ENCODE measurements around the gene FBLN2.

The FBLN2 gene

DNA sequence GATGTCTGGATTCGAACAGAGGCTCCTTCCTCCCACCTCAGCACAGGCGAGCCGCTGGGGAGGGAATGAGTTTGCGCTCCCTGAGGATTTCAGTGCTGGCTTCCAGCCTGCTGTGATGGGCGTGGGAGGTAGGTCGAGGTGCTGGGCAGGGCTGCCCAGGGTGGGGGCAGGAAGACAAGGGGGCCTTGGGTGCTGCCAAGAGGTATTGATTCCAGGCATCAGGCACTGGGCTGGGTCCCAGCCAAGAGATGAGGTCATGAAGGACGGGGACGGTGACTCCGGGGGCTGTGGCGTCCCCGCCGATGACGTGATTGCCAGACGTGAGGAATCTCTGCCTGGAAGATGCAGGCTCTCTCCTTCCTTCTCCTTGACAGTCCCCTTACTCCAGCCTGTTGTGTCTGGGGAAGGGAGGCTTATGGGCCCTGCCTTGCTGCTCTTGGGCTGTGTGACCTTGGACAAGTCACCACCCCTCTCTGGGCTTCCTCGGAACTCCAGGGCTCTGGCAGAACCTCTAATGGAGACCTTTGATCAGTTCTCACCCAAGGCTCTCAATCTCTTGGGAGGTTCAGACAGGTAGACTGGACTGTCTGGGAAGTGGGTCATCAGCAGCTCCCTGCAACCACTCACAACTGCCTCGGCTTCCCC is 116.8 kb downstream of the FBLN2 start:
- no peak for DNase-seq (ENCODE audit: low read depth)

DNA sequence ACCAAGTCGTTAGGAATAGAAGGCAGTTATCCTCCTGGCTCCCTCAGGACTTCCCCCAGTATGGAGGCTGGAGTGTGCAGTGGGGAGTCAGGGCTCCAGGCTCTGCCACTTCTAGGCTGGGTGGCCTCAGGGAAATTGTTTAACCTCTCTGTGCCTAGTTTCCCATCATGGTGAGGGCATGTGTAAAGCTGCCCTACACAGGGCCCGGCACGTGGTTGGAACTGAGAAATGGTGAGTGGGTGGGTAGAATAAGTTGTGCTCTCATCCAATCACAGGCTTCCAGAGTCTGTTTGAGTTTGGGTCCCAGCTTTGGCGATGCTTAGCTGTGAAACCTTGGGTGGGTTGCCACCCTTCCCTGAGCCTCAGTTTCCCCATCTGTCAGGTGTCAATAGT is 117.3 kb downstream of the FBLN2 start:
- no peak for DNase-seq (ENCODE audit: low read depth)

DNA sequence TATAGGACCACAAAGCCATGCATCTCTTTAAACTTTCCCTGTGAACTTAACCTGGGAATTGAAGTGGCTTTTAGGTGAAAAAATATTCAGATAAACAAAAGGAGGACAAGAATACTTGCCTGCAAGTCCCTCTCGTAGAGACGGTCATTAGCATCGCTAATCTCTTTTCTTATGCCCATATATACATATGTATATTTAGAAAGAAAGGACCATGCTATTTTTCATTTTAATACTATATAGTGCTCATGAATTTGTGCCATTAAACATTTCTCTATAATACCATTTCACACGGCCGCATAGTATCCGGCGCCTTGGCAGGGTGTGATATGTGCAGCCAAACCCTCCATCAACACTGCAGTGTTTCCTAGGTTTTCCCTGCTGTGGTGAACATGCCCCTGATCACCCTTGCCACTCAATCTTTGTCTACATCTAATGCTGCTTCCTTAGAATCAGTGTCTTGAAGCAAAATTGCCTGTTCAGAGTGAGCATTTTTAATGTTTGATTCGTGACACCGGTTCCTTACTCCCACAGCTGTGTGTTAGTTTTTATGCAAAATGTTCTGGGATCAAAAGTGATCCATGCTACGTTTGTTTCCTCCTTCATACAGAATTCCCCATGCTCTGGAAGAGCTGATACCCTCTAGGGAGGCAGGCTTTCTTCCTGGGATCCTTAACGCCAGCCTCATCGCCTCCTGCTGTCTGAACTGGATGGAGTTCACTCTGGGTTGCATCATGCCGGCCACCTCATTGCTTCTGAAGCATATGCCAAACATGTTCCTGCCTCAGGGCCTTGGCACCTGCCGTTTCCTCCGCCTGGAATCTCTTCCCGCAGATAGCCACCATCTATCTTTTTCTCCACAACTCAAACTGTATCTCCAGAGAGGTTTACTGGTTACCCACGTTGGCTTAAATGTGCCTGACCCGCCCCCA is 118.1 kb downstream of the FBLN2 start:
- DNase-seq (ENCODE audit: low read depth): no peak

DNA sequence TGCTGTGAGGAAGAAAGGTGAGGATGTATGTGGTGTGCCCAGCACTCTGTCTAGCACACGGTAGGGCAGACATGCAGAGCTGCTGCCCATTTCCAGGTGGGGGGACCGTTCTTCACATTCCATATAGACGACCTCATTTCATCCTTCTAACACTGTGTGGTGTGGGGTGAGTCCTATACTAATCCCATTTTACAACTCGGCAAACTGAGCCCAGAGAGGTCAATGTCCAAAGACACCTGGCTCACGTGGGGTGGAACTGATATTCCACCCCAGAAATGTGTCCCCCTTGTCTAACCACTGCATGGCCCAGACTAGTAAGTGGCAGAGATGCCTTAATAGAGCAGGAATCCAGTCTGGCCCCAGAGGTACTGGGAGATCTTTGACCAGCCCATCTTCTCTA is 119.2 kb downstream of the FBLN2 start:
- no peak for DNase-seq (ENCODE audit: low read depth)

DNA sequence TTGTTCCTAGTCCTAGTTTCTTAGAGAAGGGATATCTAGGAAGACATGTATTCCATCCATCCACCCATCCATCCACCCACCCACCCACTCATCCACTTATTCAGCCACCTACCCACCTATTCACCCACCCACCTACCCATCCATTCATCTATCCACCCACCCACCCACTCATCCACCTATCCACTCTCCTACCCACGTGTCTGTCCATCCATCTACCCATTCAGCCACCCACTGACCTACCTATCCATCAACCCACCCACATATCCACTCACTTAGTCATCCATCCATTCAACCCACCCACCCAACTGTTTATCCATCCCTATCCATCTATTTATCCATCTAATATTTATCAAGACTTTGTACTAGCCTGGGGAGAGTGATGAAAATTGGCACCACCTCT is 120.5 kb downstream of the FBLN2 start:
- DNase-seq (ENCODE audit: low read depth): no peak

DNA sequence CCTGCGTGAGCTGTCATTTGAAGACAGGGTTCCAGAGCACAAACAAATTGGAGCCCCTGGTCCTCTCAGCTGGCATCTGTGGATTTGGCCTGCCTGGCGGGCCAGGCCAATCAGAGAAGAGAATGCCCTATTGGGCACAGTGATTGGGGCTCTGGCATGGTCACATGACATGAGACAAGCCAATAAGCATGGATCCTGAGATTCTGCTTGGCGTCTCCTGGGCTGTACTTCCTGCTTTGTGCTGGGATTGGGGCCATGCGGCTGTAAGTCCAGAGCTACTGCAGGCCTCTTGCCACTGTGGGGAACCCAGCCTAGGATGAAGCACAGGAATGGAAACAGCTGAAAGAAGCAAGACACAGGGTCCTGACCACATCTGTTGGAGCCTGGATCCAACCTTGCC is 121.4 kb downstream of the FBLN2 start:
- DNase-seq (ENCODE audit: low read depth): no peak

DNA sequence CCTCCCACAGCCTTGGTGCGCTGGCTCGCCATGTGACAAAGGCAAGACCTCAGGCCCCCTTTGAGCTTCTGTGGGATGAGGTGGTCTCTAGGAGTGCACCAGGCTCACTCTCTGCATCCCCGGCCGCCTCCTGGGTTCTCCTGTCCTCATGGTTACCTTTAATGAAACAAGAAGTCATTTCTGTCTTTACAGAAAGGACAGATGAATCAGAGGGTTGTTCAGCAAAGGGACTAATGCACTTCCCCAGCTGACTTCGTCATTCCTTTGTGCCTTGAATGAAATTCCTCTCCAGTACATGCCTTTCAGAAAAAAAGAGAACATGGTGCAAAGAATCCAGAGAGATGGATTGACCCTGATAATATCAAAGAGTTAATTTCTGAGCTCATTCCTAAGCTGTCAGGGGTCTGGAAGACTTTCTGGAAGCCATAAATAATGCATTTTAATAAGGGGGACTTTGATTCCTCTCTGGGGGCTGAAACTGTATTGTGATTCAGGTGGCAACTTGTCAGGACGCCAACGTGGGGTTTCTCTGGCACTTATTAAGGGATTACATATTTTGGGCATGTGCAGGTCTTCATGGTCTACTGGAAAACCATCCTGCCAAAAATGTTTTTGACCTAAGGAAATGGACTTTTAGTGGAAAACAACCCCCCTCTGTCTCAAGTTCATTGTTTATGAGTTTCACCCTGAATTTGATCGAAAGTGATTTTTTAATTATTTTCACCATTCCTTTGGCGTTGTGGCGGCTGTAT is 122.7 kb downstream of the FBLN2 start:
- DNase-seq (ENCODE audit: low read depth): no peak

DNA sequence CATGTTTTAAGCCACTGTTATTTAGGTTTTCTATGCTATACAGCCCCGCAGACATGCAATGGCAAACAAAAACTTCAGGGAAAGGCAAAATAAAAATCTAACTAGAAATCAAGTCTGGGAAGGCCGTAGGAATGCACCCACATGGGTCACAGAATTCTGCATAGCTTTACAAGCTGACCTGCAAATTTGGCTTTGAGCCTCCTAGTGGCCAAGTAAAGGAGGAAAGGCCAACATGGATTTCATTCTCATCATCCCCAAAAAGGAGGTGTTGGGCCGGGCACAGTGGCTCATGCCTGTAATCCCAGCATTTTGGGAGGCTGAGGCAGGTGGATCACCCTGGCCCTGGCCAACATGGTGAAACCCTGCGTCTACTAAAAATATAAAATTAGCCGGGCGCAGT is 124.3 kb downstream of the FBLN2 start:
- DNase-seq (ENCODE audit: low read depth): no peak

DNA sequence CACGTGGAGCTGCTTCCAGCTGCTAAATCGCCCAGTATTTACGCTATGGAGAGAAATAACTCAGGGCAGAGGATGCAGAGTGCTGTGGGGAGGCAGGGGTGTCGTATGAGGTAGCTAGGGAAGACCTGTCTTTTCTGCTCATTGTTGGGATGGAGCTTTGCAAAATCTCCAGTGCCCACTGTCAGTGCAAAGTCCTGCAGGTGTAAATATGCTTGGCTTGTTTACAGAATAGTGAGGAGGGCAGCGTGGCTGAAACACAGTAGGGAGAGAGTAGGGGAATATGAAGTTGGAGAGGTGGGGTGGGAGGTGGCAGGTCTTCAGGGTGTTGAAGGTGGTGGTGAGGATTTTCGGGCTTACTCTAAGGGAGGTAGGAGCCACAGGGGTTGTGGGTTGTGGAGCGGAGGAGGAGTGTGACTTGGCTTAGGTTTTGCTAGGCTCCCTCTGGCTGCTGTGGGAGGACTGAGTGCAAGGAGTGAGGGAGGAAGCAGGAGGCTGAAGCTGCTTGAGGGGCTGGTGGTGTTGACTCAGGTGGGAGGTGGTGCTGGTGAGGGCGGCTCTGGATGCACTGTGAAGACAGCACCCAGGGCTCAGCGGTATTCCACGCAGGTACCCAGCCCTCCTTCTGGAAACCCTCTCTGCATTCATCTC is 125.7 kb downstream of the FBLN2 start:
- no peak for DNase-seq (ENCODE audit: low read depth)

DNA sequence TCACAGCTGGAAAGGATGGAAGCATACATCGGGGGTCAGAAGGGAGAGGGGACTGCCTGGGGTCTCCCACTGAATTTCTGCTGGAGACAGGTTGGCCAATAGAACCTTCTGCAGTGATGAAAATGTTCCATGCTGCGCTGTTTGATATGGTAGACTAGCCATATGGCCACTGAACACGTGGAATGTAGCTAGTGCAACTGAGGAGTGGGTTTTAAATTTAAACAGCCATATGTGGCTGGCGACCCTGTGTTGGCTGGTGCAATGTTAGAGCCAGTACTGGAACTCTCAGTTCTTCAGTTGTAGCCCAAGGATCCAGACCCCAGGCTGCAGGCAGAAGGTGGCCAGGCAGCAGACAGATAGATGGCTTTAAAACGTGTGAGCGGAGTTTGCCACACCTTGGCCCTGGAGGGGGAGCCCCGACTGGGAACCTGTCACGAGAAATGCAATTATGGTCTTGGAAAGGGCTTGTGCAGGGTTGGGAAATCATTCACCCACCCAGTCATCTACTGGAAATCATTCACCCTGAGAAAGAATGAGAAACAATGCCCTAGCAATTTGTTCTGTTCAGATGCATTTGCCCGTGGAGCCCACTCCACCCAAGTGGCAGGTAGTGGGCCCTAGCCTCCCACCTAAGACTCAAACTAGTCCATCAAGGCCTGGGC is 127.6 kb downstream of the FBLN2 start:
- no peak for DNase-seq (ENCODE audit: low read depth)

DNA sequence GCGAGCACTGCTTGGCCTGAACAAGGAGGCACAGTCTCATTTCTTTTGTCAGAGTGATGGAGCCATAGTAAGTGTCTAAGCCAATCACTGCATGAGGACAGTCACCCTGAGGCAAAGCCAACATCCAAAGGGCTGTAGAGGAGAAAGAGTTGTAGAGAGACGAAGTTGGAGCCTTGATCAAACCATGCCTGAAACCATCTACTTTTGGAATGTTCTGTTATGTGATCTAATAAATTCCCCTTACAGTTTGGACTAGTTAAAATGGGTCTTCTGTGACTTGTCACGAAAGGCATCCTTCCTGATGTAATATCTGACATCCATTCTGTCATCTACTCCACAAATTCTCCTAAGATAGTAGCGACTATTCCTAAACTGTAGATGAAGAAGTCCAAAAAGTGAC is 128.3 kb downstream of the FBLN2 start:
- no peak for DNase-seq (ENCODE audit: low read depth)

DNA sequence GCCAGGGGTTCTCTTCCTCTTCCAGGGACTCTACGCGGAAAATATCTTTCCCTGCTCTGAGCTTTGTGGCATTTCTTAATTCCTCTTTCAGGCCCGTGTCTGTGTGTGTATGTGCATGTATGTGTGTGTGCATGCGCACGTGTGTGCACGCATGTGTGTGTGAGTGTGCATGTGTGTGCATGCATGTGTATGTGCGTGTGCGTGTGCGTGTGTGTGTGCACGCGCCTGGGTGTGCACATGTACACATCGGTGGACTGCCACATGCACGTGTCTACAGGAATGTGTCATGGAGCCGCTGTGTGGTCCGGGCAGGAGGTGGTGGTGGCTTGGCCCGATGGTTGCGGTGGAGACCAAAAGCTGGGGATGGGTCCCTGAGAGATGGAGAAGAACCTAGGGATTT is 133.0 kb downstream of the FBLN2 start:
- no peak for DNase-seq (ENCODE audit: low read depth)

DNA sequence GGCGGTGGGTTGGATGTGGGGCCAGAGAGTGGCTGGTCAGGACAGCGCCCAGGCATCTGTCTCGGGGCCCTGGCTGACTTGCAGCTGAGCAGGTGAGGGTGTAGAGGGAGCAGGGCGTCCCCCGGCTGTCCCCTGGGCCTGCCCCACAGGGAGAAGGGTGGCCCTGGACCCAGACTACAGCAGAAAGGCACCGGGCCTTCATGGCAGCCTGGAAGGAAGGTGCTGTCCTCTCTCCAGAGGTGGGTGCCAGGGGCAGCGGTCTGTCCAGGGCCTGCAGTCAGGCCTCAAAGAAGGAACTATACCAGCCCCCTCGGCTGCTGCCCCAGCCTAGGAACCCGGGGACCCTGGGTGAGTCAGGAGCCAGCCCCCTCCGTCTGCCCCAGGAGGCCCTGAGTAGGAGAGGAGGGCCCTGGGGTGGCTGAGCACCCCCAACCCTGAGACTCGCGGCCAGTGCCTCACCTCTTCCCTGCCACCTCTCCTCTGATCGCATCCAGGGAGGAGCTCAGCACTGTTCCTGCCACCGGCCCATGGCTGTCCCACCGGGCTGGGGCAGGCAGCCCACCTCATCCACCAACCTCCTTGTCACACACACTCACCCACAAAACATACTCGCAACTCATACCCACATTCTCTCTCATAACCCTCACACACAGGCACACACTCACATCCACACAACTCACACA is 133.5 kb downstream of the FBLN2 start:
- DNase-seq (ENCODE audit: low read depth): no peak

DNA sequence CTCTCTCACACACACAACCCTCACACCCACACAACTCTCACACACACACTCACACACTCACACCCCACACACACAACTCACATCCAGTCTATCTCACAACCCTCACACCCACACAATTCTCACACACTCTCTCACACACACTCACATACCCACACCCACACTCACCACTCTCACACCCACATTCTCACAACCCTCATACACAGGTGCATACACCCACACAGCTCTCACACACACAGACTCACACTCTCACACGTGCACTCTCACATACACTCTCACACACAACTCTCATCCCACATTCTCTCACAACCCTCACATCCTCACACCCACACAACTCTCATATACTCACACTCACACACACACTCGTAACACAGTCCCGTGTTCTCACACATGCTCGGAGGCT is 134.4 kb downstream of the FBLN2 start:
- no peak for DNase-seq (ENCODE audit: low read depth)

DNA sequence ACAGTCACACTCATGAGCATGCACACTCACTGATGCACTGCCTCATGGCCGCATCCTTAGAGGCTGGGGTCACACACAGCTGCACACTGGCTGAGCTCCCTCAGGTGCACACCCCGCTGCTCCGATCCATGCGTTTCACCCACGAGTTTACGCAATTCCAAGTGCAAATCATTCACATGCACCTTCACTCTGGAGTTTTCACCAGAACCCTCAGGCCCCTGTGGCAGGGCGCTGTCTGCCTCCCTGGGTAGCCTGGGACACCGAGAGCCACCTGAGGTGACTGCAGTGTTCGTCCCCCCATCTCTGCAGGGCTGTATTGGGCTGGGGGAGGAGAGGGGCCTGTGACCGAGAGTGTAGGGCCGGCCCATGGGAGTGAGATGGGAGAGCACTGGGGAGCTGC is 134.8 kb downstream of the FBLN2 start:
- DNase-seq (ENCODE audit: low read depth): no peak

DNA sequence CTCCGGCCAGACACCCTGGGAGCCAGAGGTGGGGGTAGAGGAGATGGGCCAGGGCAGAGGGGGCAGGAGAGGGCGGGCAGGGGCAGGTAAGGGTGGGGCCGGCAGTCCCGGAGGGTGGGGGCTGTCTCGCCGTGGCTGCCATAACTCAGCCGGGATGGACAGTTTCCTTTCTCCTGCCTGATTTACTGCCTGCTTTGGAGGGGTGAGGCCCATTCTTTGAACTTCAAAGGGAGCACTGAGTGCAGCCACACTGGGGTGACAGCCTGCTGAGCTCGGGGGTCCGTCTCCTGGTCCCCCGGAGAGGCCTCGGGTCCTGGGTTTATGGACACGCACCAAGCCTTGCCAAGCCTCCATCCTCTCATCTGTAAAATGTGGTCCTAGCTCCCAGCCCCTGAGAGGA is 135.4 kb downstream of the FBLN2 start:
- no peak for DNase-seq (ENCODE audit: low read depth)

DNA sequence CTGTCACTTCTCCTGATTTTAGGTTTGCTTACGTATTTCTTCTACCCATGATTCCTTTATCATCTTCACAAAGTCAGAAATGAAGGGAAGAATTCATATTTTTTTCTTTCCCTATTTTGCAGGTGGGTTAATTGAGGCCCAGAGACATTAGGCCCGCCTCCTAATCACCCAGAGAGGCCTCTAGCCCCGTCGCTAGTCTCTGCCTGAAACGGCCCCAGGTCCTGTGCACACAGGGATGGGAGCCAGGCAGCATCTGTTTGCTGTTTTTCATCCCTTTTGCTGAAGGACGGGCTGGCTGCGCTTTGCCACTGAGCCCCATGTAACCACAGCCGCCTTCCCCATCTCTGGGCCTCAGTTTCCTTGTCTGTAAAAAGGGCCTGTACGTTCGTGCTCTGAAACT is 135.9 kb downstream of the FBLN2 start:
- DNase-seq (ENCODE audit: low read depth): no peak

DNA sequence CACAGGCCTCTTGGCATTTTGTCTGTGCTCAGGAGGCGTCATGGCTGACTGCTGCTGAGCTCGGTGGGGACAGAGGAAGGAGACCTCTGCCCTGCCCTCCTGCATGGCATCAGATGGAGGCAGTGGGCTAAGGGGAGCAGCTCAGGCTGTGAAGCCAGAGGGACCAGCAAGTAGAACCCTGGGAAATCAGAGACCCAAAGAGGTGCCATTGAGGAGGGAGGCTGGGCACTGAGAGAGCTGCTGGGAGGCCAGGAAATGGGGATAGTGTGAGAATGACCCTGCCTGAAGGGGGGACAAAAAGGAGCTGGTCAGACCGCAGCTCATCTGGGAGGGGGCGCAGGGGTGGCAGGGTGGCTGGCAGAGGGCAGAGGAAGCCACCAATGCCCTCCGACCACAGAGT is 136.8 kb downstream of the FBLN2 start:
- no peak for DNase-seq (ENCODE audit: low read depth)

DNA sequence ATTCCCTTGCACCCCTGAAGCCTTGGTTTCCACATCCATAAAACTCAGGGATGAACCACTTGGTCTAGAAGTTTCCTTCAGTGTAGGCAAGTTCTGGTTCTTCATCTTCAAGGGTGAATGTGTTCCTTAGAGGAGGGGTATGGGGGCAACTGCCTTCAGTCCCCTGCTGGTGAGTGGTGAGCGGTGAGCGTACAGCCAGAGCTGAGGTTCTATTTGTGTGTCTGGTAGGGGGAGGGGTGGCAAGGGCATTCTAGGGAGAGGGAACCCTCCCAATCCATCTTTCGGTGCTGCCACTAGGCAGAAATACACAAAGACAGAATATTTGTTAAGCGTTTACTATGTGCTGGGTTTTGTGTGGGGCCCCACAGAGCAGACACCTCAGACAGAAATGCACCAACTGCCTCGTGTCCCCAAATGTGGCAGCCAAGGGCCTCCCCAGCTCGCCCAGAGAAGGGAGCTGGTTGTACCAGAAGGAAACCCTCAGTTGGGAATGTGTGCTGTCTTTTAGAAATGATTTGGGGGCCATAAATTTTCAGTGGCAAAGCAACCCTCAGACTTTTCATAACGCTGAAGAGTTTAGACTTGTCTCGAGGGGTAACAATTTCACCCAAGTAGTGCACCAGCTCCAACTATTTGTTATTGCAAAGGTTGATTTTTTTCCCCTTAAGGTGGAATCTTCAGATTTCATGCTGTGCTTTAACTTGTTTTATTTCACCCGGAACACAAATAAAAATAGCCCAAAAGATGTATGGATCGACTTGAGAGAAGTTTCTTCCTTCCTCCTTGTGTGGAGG is 137.6 kb downstream of the FBLN2 start:
- DNase-seq (ENCODE audit: low read depth): no peak

DNA sequence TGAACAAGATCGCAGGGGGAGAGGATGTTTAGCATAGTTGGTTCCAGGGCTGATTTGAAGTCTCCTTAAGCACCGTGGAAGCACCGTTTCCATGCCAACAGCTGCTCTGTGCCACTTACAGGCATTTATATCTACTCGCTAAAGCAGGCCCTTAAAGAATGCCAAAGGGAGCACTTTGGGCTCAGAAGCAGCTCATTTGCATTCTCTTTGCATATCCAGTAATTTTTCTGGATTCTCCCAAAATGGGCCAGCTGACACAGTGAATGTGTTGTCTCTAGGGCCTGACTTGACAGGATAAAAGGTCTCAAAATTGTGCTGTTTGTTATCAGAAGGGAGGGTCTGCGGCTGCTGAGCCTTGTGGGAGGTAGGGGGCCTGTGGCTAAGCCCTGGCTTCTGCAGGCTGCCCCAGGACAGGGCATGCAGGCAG is 138.6 kb downstream of the FBLN2 start:
- DNase-seq (ENCODE audit: low read depth): no peak
